HG03280 (cell line): ENCODE results near the gene S1PR5.

Source experiments
- ATAC-seq: cut with Tn5 transposase; IDR thresholded peaks from one replicate; pipeline ENCODE4 v1.9.1; 2021; ENCODE audit warnings: mild to moderate bottlenecking, moderate library complexity; ENCODE audit not compliant: unreplicated experiment

The S1PR5 gene

GRCh38 chr19:10473192-10473591 lies 44.1 kb downstream of the S1PR5 start:
- ATAC-seq = no peak

GRCh38 chr19:10471909-10472308 lies 45.3 kb downstream of the S1PR5 start:
- ATAC-seq = no peak

GRCh38 chr19:10468133-10468532 lies 49.1 kb downstream of the S1PR5 start:
- no peak for ATAC-seq

DNA sequence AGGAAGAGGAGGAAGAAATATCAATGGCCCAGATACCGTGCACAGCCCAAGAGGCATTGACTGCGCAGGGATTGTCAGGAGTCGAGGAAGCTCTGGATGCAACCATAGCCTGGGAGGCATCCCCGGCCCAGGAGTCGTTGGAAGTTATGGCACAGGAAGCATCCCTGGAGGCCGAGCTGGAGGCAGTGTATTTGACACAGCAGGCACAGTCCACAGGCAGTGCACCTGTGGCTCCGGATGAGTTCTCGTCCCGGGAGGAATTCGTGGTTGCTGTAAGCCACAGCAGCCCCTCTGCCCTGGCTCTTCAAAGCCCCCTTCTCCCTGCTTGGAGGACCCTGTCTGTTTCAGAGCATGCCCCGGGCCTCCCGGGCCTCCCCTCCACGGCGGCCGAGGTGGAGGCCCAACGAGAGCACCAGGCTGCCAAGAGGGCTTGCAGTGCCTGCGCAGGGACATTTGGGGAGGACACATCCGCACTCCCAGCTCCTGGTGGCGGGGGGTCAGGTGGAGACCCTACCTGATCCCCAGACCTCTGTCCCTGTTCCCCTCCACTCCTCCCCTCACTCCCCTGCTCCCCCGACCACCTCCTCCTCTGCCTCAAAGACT lies 50.0 kb downstream of the S1PR5 start:
- ATAC-seq = no peak

DNA sequence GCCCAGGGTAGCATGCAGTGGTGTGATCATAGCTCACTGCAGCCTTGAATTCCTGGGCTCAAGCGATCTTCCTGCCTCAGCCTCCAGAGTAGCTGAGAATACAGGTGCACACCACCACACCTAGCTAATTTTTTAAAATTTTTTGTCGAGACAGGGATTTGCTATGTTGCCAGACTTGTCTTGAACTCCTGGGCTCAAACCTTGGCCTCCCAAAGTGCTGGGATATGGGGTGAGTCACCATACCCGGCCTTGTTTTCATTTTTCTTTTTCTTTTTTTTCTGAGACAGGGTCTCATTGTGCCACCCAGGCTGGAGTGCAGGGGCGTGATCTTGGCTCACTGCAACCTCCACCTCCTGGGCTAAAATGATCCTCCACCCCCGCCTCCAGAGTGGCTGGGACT lies 52.8 kb downstream of the S1PR5 start:
- no peak for ATAC-seq
